BLaER1 (cell line): ENCODE results near the gene VWA7.

Experiments used
- H3K27ac ChIP-seq: shearing (Covaris generic); formaldehyde crosslinking; 2 replicates; pipeline ENCODE4 v1.8.1; 2022
- H3K27me3 ChIP-seq: shearing (Covaris generic); formaldehyde crosslinking; 2 replicates; pipeline ENCODE4 v1.8.1; 2022
- H3K36me3 ChIP-seq: shearing (Covaris generic); formaldehyde crosslinking; 2 replicates; pipeline ENCODE4 v1.8.1; 2022
- H3K4me1 ChIP-seq: shearing (Covaris generic); formaldehyde crosslinking; 2 replicates; pipeline ENCODE4 v1.8.1; 2022
- H3K4me2 ChIP-seq: shearing (Covaris generic); formaldehyde crosslinking; 2 replicates; pipeline ENCODE4 v1.8.1; 2022
- H3K4me3 ChIP-seq: shearing (Covaris generic); formaldehyde crosslinking; 2 replicates; pipeline ENCODE4 v1.8.1; 2022
- H3K9ac ChIP-seq: shearing (Covaris generic); formaldehyde crosslinking; 2 replicates; pipeline ENCODE4 v1.8.1; 2022
- H3K9me3 ChIP-seq: shearing (Covaris generic); formaldehyde crosslinking; 2 replicates; pipeline ENCODE4 v1.8.1; 2022
- H4K20me1 ChIP-seq: shearing (Covaris generic); formaldehyde crosslinking; 2 replicates; pipeline ENCODE4 v1.8.1; 2022
- Cebpa-rat ChIP-seq: shearing (Covaris generic); IDR thresholded peaks from 2 replicates; pipeline ENCODE4 v1.8.1; 2022

VWA7 gene

GRCh38 chr6:31777667-31778050 lies 531 bp upstream of the VWA7 start:
- Histone ChIP-seq H3K9ac (0 out of 2 replicates have a peak overlapping the region, but pooled peaks have one; percentile 23), H3K36me3 (peaks cover 53% of the 10 kb centered on the region), H3K9me3 (no peaks in the 10 kb centered on the region), H4K20me1 (peaks cover 11% of the 10 kb centered on the region; the same call in 1 of the 2 replicates), H3K4me1 (peaks cover 48% of the 10 kb centered on the region), H3K27ac (no peak overlapping the region), H3K27me3 (no peaks in the 10 kb centered on the region), H3K4me3 (no peak overlapping the region), H3K4me2 (peak overlapping the region; percentile 66)
- no peak for TF ChIP-seq Cebpa-rat

GRCh38 chr6:31776485-31776988 lies 591 bp downstream of the VWA7 start:
- Histone ChIP-seq H3K4me1 (peaks cover 58% of the 10 kb centered on the region), H3K9me3 (no peaks in the 10 kb centered on the region), H3K4me2 (peak overlapping the region; percentile 66), H3K9ac (no peak overlapping the region), H3K27me3 (no peaks in the 10 kb centered on the region), H4K20me1 (peaks cover under 1% of the 10 kb centered on the region; the same call in 1 of the 2 replicates), H3K27ac (peak overlapping the region; percentile 58), H3K36me3 (peaks cover 41% of the 10 kb centered on the region), H3K4me3 (no peak overlapping the region)
- TF ChIP-seq Cebpa-rat = no peak

GRCh38 chr6:31775633-31776484 lies 1.3 kb downstream of the VWA7 start:
- Histone ChIP-seq H3K9ac (no peak overlapping the region), H3K36me3 (peaks cover 35% of the 10 kb centered on the region), H3K9me3 (no peaks in the 10 kb centered on the region), H3K4me1 (peaks cover 58% of the 10 kb centered on the region), H3K4me2 (0 out of 2 replicates have a peak overlapping the region, but pooled peaks have one; percentile 61), H3K27ac (no peak overlapping the region), H3K27me3 (no peaks in the 10 kb centered on the region), H3K4me3 (no peak overlapping the region), H4K20me1 (no peaks in the 10 kb centered on the region; the same call in 1 of the 2 replicates)
- no peak for TF ChIP-seq Cebpa-rat

GRCh38 chr6:31775184-31775583 lies 1.9 kb downstream of the VWA7 start:
- H3K27ac ChIP-seq = peak overlapping the region; percentile 44; the same call in 1 of the 2 replicates
- H4K20me1 ChIP-seq = no peaks in the 10 kb centered on the region; the same call in 1 of the 2 replicates
- H3K9ac ChIP-seq = no peak overlapping the region
- H3K27me3 ChIP-seq = no peaks in the 10 kb centered on the region
- peak overlapping the region; percentile 61 for H3K4me2 ChIP-seq
- H3K4me1 ChIP-seq = peaks cover 58% of the 10 kb centered on the region
- H3K4me3 ChIP-seq = no peak overlapping the region
- peaks cover 28% of the 10 kb centered on the region for H3K36me3 ChIP-seq
- TF ChIP-seq Cebpa-rat = no peak
- no peaks in the 10 kb centered on the region for H3K9me3 ChIP-seq

- peaks cover 44% of the 10 kb centered on the region for H3K4me1 ChIP-seq
- no peak overlapping the region for H3K4me3 ChIP-seq
- TF ChIP-seq Cebpa-rat = no peak
- no peak overlapping the region for H3K27ac ChIP-seq
- H3K4me2 ChIP-seq = peak overlapping the region; percentile 49
- no peaks in the 10 kb centered on the region for H3K9me3 ChIP-seq
- no peaks in the 10 kb centered on the region for H3K36me3 ChIP-seq
- no peaks in the 10 kb centered on the region for H4K20me1 ChIP-seq
- no peak overlapping the region for H3K9ac ChIP-seq
- H3K27me3 ChIP-seq = no peaks in the 10 kb centered on the region
These were observed 5.2 kb downstream of the VWA7 start for GRCh38 chr6:31771992-31772358.

- H3K4me3 ChIP-seq = no peak overlapping the region
- H3K4me2 ChIP-seq = no peak overlapping the region
- peaks cover 34% of the 10 kb centered on the region for H3K4me1 ChIP-seq
- H3K27ac ChIP-seq = no peak overlapping the region
- no peaks in the 10 kb centered on the region for H3K27me3 ChIP-seq
- no peak for TF ChIP-seq Cebpa-rat
- no peaks in the 10 kb centered on the region for H4K20me1 ChIP-seq
- H3K9ac ChIP-seq = no peak overlapping the region
- no peaks in the 10 kb centered on the region for H3K9me3 ChIP-seq
- 0 out of 2 replicates have a peak, but pooled peaks cover 5% of the 10 kb centered on the region for H3K36me3 ChIP-seq
These were observed 6.3 kb downstream of the VWA7 start for GRCh38 chr6:31770860-31771259.

GRCh38 chr6:31769684-31770371 lies 7.3 kb downstream of the VWA7 start:
- Histone ChIP-seq H3K27ac (no peak overlapping the region), H3K9ac (no peak overlapping the region), H3K27me3 (no peaks in the 10 kb centered on the region), H3K36me3 (peaks cover 12% of the 10 kb centered on the region; the same call in 1 of the 2 replicates), H3K9me3 (no peaks in the 10 kb centered on the region), H3K4me1 (peaks cover 24% of the 10 kb centered on the region), H4K20me1 (no peaks in the 10 kb centered on the region), H3K4me2 (no peak overlapping the region), H3K4me3 (no peak overlapping the region)
- no peak for TF ChIP-seq Cebpa-rat

- no peaks in the 10 kb centered on the region for H3K27me3 ChIP-seq
- TF ChIP-seq Cebpa-rat = no peak
- H3K9me3 ChIP-seq = no peaks in the 10 kb centered on the region
- H3K4me1 ChIP-seq = peaks cover 14% of the 10 kb centered on the region
- no peak overlapping the region for H3K27ac ChIP-seq
- H3K9ac ChIP-seq = no peak overlapping the region
- H3K4me2 ChIP-seq = no peak overlapping the region
- H3K4me3 ChIP-seq = no peak overlapping the region
- H4K20me1 ChIP-seq = no peaks in the 10 kb centered on the region
- peaks cover 24% of the 10 kb centered on the region for H3K36me3 ChIP-seq
These were observed 8.5 kb downstream of the VWA7 start for GRCh38 chr6:31768363-31769257.

GRCh38 chr6:31767096-31767645 lies 10.0 kb downstream of the VWA7 start:
- no peaks in the 10 kb centered on the region for H3K9me3 ChIP-seq
- no peak overlapping the region for H3K9ac ChIP-seq
- H4K20me1 ChIP-seq = no peaks in the 10 kb centered on the region
- peaks cover 39% of the 10 kb centered on the region for H3K36me3 ChIP-seq
- no peak for TF ChIP-seq Cebpa-rat
- no peak overlapping the region for H3K4me3 ChIP-seq
- H3K27me3 ChIP-seq = no peaks in the 10 kb centered on the region
- H3K4me1 ChIP-seq = peaks cover 19% of the 10 kb centered on the region
- no peak overlapping the region for H3K27ac ChIP-seq
- no peak overlapping the region for H3K4me2 ChIP-seq
